HEK293T (cell line): Measurements from ENCODE around the gene SNAP23.

Experiments used
- CTCF ChIA-PET: fragments of 350-600 bp; formaldehyde crosslinking; extraction: SDS; loops from one replicate; lab custom pipeline; 2021; ENCODE audit warnings: antibody characterized with exemption, inconsistent platforms; lab: Yijun Ruan, JAX
- POLR2A ChIA-PET: fragments of 350-600 bp; formaldehyde crosslinking; extraction: SDS; loops from one replicate; lab custom pipeline; 2020; ENCODE audit warnings: antibody characterized with exemption, inconsistent platforms; lab: Yijun Ruan, JAX
- DNase-seq: peaks from one replicate; pipeline ENCODE4 v3.0.0; 2012; ENCODE audit warnings: mixed read lengths; ENCODE audit errors: extremely low spot score
- ARNT ChIP-seq: fragments of 450-650 bp; IDR thresholded peaks from 2 replicates; pipeline ENCODE4 v1.6.1; 2017; ENCODE audit warnings: mild to moderate bottlenecking
- BHLHE40 ChIP-seq: fragments of 450-650 bp; IDR thresholded peaks from 2 replicates; pipeline ENCODE4 v1.6.1; 2016; ENCODE audit warnings: mild to moderate bottlenecking, moderate library complexity, borderline replicate concordance
- CTBP1 ChIP-seq: fragments of 450-650 bp; IDR thresholded peaks from 2 replicates; pipeline ENCODE4 v1.6.1; 2016; ENCODE audit warnings: borderline replicate concordance
- ELF4 ChIP-seq: fragments of 450-650 bp; IDR thresholded peaks from 2 replicates; pipeline ENCODE4 v1.6.1; 2017; ENCODE audit warnings: antibody characterized with exemption
- FOXA1 ChIP-seq: fragments of 450-650 bp; IDR thresholded peaks from 2 replicates; pipeline ENCODE4 v1.6.1; 2016; ENCODE audit warnings: mild to moderate bottlenecking
- FOXK2 ChIP-seq: fragments of 450-650 bp; IDR thresholded peaks from 2 replicates; pipeline ENCODE4 v1.6.1; 2016; ENCODE audit warnings: mild to moderate bottlenecking
- FOXM1 ChIP-seq: fragments of 450-650 bp; IDR thresholded peaks from 2 replicates; pipeline ENCODE4 v1.6.1; 2017; ENCODE audit warnings: mild to moderate bottlenecking, borderline replicate concordance
- HDGF ChIP-seq: fragments of 450-650 bp; IDR thresholded peaks from 2 replicates; pipeline ENCODE4 v1.6.1; 2017; ENCODE audit warnings: antibody characterized with exemption, borderline replicate concordance
- L3MBTL2 ChIP-seq: fragments of 450-650 bp; conservative IDR thresholded peaks from 2 replicates; pipeline ENCODE4 v1.6.1; 2016; ENCODE audit warnings: mild to moderate bottlenecking
- LEF1 ChIP-seq: fragments of 450-650 bp; IDR thresholded peaks from 2 replicates; pipeline ENCODE4 v1.6.1; 2017; ENCODE audit warnings: mild to moderate bottlenecking, borderline replicate concordance
- NFRKB ChIP-seq: fragments of 450-650 bp; IDR thresholded peaks from 2 replicates; pipeline ENCODE4 v1.6.1; 2016; ENCODE audit warnings: mild to moderate bottlenecking, moderate library complexity
- SP1 ChIP-seq: fragments of 450-650 bp; IDR thresholded peaks from 2 replicates; pipeline ENCODE4 v1.6.1; 2017
- SUZ12 ChIP-seq: fragments of 450-650 bp; IDR thresholded peaks from 2 replicates; pipeline ENCODE4 v1.6.1; 2016; ENCODE audit warnings: mild to moderate bottlenecking
- TARDBP ChIP-seq: fragments of 450-650 bp; IDR thresholded peaks from 2 replicates; pipeline ENCODE4 v1.6.1; 2016
- ZNF384 ChIP-seq: fragments of 450-650 bp; IDR thresholded peaks from 2 replicates; pipeline ENCODE4 v1.6.1; 2016
- TF ChIP-seq, protein P1 (sequence below): fragments of 450-650 bp; IDR thresholded peaks from 2 replicates; pipeline ENCODE4 v1.6.1; 2016

The SNAP23 gene

DNA sequence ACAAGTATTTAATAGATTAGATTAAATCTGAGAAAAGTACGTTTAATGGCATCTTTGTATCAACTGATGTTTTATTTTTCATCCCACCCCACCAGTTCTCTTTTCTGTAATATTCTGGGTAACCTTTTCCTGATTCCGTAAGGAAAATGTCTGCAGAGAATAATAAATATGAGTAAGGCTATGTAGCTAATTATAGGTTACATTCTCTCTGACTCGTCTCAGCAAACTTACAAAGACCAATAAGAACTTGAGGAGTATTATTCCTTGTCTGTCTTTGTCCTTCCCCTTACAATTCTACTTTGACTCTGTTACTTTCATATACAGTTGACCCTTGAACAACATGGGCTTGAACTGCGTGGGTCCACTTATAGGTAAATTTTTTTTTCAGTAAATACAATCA, 12.1 kb downstream of the SNAP23 start:
- ChIA-PET POLR2A (no interaction called here), CTCF (no interaction called here)
- TF ChIP-seq ELF4 (no peak), ARNT (no peak), NFRKB (no peak), ZNF384 (no peak), L3MBTL2 (no peak), BHLHE40 (no peak), SUZ12 (no peak), SP1 (no peak), CTBP1 (no peak)
- no peak for DNase-seq

- ChIA-PET CTCF (no interaction called here), POLR2A (no interaction called here)
- DNase-seq = no peak
- TF ChIP-seq FOXA1 (no peak), SP1 (no peak), SUZ12 (no peak), LEF1 (no peak), ARNT (no peak), NFRKB (no peak), BHLHE40 (no peak)
Observed at GRCh38 chr15:42508263-42508690, 12.8 kb downstream of the SNAP23 start.

DNA sequence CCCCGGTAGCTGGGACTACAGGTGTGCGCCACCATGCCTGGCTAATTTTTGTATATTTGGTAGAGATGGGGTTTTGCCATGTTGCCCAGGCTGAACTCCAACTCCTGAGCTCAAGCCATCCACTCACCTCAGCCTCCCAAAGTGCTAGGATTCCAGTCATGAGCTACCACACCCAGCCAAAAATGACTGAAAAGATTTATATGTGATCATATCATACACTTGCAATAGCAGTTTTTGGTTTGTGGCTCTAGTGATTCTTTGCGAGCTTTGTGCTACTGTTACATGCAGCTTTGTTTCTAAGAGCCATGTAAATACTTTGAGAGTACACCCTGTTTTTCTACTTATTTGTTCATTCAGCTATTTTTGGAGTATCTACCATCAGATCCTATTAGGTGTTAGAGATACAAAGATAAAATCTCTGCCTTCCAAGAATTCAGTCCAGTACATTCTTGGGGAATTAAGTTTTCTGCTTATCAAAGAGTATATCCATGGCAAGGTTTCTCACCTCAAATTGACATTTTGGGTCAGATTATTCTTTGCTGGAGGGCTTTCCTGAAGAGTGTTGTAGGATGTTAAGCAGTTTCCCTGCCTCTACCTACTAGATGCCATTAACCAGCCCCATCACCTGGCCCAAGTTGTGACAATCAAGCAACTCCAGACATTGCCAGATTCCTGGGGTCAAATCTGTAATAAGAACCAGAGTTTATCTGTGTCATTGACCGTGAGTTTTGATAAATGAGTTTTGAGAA, 15.0 kb downstream of the SNAP23 start:
- CTCF ChIA-PET = no interaction called here
- no peak for DNase-seq
- TF ChIP-seq CTBP1 (no peak), FOXA1 (no peak), ZNF384 (no peak), NFRKB (no peak), ARNT (no peak), ELF4 (no peak), LEF1 (no peak), BHLHE40 (no peak), L3MBTL2 (no peak), SUZ12 (no peak), HDGF (no peak), SP1 (no peak), FOXK2 (no peak), FOXM1 (no peak), TARDBP (no peak)
- TF ChIP-seq, protein P1, sequence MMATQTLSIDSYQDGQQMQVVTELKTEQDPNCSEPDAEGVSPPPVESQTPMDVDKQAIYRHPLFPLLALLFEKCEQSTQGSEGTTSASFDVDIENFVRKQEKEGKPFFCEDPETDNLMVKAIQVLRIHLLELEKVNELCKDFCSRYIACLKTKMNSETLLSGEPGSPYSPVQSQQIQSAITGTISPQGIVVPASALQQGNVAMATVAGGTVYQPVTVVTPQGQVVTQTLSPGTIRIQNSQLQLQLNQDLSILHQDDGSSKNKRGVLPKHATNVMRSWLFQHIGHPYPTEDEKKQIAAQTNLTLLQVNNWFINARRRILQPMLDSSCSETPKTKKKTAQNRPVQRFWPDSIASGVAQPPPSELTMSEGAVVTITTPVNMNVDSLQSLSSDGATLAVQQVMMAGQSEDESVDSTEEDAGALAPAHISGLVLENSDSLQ = no peak
- POLR2A ChIA-PET = no interaction called here

DNA sequence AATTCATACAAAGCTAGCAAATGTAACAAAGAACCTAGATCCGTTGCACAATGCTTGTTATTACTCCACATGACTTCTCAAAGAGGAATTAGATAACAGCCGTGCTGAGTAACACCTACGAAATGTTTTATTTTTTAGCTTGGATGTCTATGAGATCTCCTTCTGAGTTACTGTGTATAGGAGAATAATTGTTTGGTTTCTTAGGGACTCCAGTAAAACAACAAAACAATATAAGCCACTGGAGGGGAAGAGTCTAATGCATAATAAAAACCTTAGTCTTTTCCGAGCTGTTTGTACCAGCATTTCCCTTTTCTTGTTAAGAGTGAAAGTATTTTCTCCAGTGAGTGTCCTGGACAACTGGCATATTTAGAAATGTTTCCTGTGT, 15.6 kb downstream of the SNAP23 start:
- TF ChIP-seq, protein P1 = no peak
- TF ChIP-seq SP1 (no peak), FOXA1 (no peak), HDGF (no peak), CTBP1 (no peak), ZNF384 (no peak), ELF4 (no peak), NFRKB (no peak), LEF1 (no peak), ARNT (no peak), FOXK2 (no peak), TARDBP (no peak), FOXM1 (no peak), SUZ12 (no peak), BHLHE40 (no peak), L3MBTL2 (no peak)
- DNase-seq = no peak
- POLR2A ChIA-PET = no interaction called here
- CTCF ChIA-PET = no interaction called here

GRCh38 chr15:42523331-42523730, 27.9 kb downstream of the SNAP23 start:
- ChIA-PET CTCF (no interaction called here), POLR2A (no interaction called here)
- no peak for TF ChIP-seq SUZ12
- no peak for TF ChIP-seq L3MBTL2
- TF ChIP-seq FOXA1 = no peak
- TF ChIP-seq ELF4 = no peak
- no peak for TF ChIP-seq BHLHE40
- TF ChIP-seq FOXM1 = no peak
- DNase-seq = no peak

GRCh38 chr15:42528970-42529369, 33.5 kb downstream of the SNAP23 start:
- ChIA-PET CTCF (no interaction called here), POLR2A (interaction anchor here (0.8 kb wide), 1 partner anchor 19 kb away, joined by 3 read pairs; no protein-coding TSS in a partner anchor)
- no peak for DNase-seq
- TF ChIP-seq NFRKB = no peak
- TF ChIP-seq L3MBTL2 = no peak
- TF ChIP-seq CTBP1 = no peak
- TF ChIP-seq HDGF = no peak
- no peak for TF ChIP-seq LEF1
- no peak for TF ChIP-seq BHLHE40
- no peak for TF ChIP-seq ZNF384
- no peak for TF ChIP-seq ARNT
- TF ChIP-seq FOXM1 = no peak
- TF ChIP-seq SUZ12 = no peak

GRCh38 chr15:42533246-42533645, 37.8 kb downstream of the SNAP23 start:
- TF ChIP-seq BHLHE40 = no peak
- TF ChIP-seq LEF1 = no peak
- TF ChIP-seq FOXM1 = no peak
- TF ChIP-seq CTBP1 = no peak
- no peak for TF ChIP-seq ARNT
- no peak for TF ChIP-seq NFRKB
- TF ChIP-seq ELF4 = no peak
- no peak for TF ChIP-seq SUZ12
- TF ChIP-seq ZNF384 = no peak
- no peak for TF ChIP-seq TARDBP
- TF ChIP-seq SP1 = no peak
- no peak for TF ChIP-seq FOXK2
- TF ChIP-seq L3MBTL2 = no peak
- TF ChIP-seq FOXA1 = no peak
- no peak for TF ChIP-seq HDGF
- TF ChIP-seq, protein P1 = no peak
- no peak for DNase-seq
- POLR2A ChIA-PET = no interaction called here
- CTCF ChIA-PET = no interaction called here
